Measurements from ENCODE around the gene GMCL2. TPM values are rescaled to one million over a fixed set of nuclear protein-coding genes. Genes with fewer than 3 reads are reported as not detected.

The GMCL2 gene
- total RNA-seq, 4 donors from 2014 or later = not detected

DNA sequence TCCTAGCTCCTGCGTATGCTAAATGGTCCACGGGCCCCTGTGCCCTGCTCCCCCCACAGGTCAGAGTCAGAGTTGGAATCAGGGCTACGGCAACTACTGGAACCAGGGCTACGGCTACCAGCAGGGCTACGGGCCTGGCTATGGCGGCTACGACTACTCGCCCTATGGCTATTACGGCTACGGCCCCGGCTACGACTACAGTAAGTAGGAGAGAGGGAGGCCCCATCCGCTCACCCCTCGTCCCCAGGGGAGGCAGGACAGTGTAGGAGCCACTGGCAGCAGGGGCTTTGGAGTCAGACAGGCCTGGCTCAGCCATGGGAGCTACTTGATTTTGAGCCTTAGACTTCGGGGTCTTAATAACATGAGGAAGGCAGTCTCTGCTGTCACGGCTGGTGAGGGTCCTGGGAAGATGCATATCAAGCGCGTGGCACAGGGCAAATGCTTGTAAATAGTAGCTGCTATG is 22.9 kb upstream of the GMCL2 start:
- TF ChIP-seq CTCF (IDR thresholded peaks at IDR 0.05) = no peak
- ATAC-seq (ENCODE audit: low FRiP score) (no peak), DNase-seq (ENCODE audit: low spot score) (no peak)

- ATAC-seq (ENCODE audit: low FRiP score) (no peak), DNase-seq (ENCODE audit: low spot score) (peak; percentile 19)
- no peak for TF ChIP-seq CTCF (IDR thresholded peaks at IDR 0.05)
Measured at GRCh38 chr5:178209334-178210072, 22.3 kb upstream of the GMCL2 start.

- DNase-seq (ENCODE audit: low spot score) (peak; percentile 16), ATAC-seq (ENCODE audit: low FRiP score) (no peak)
- no peak for TF ChIP-seq CTCF (IDR thresholded peaks at IDR 0.05)
Measured at GRCh38 chr5:178208540-178209227, 21.5 kb upstream of the GMCL2 start.

- ATAC-seq (ENCODE audit: low FRiP score) = no peak
- peak; percentile 6 for DNase-seq (ENCODE audit: low spot score)
- TF ChIP-seq CTCF (IDR thresholded peaks at IDR 0.05) = no peak
Measured at GRCh38 chr5:178207917-178208280, 20.7 kb upstream of the GMCL2 start.

DNA sequence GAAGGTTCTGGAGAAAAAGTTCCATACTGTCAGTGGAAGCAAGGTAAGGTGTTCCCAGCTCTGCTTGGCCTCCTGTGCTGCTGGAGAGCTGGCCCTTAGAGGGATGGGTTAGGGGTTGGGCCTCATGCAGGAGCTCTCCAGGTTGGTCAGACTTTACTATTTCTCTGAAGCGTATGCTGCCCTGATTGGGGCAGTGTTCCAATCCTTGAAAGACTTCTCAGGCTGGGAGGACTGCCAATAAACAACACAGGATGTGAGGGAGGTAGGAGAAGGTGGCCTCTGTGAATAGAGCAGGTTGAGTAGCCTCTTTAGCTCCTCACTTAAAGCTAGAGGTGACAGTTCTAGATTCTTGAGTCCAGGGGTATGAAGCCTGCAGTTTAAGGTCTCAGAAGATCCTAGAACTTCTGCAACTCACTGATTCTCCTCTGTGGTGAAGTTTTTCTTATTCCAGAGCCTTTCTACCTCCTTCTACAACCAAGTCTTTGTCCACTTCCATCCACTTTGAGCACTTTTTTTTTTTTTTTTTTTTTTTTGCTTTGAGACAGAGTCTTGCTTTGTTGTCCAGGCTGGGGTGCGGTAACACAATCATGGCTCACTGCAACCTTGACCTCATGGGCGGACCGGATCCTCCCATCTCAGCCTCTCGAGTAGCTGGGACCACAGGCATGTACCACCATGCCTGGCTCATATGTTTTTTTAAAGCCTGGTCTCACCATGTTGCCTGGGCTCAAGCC is 20.2 kb upstream of the GMCL2 start:
- DNase-seq (ENCODE audit: low spot score) (peak; percentile 19), ATAC-seq (ENCODE audit: low FRiP score) (no peak)
- TF ChIP-seq CTCF (IDR thresholded peaks at IDR 0.05) = no peak

- no peak for TF ChIP-seq CTCF (IDR thresholded peaks at IDR 0.05)
- ATAC-seq (ENCODE audit: low FRiP score) (no peak), DNase-seq (ENCODE audit: low spot score) (peak; percentile 21)
Measured at GRCh38 chr5:178206166-178207101, 19.3 kb upstream of the GMCL2 start.
